Kidney (tissue), 14 donors: ENCODE measurements around the gene MTCL1. TPM values are rescaled to one million over a fixed set of nuclear protein-coding genes. Genes with fewer than 3 reads are reported as not detected.

Source experiments
- DNase-seq, 5 donors: peaks; one replicate each; pipeline ENCODE4 v3.0.0-alpha.2; 2013 to 2020
- FAIRE-seq: peaks from 2 replicates; lab custom pipeline; 2012; peaks lifted over from hg19 to GRCh38; lab: Jason Lieb, UNC
- H3K27ac ChIP-seq, 2 donors: one replicate each; pipeline ENCODE4 v1.7.0; 2013; ENCODE audit warnings: low read depth in 2 of 2, low read length in 2 of 2, inconsistent platforms in 1 of 2
- H3K27me3 ChIP-seq: one replicate; pipeline ENCODE4 v1.7.1; 2013; ENCODE audit warnings: low read length, inconsistent platforms; ENCODE audit not compliant: control insufficient read depth, insufficient read depth
- H3K36me3 ChIP-seq, 3 donors: one replicate each; pipeline versions ENCODE4 v1.7.0 to v1.7.1; 2013; ENCODE audit warnings: low read length in 3 of 3, control low read depth in 1 of 3, inconsistent platforms in 1 of 3; ENCODE audit not compliant: insufficient read depth in 3 of 3, control insufficient read depth in 2 of 3
- H3K4me1 ChIP-seq, 3 donors: one replicate each; pipeline versions ENCODE4 v1.7.0 to v1.7.1; 2013; ENCODE audit warnings: low read length in 3 of 3, inconsistent platforms in 1 of 3, low read depth in 1 of 3; ENCODE audit not compliant: control insufficient read depth in 2 of 3, insufficient read depth in 2 of 3
- H3K4me3 ChIP-seq, 3 donors: one replicate each; pipeline versions ENCODE4 v1.7.0 to v1.8.1; 2013; ENCODE audit warnings: low read length in 3 of 3, control low read depth in 1 of 3, inconsistent platforms in 1 of 3
- H3K9ac ChIP-seq, 3 donors: one replicate each; pipeline versions ENCODE4 v1.7.0 to v1.7.1; 2013; ENCODE audit warnings: low read length in 3 of 3, control low read depth in 1 of 3, inconsistent platforms in 1 of 3
- H3K9me3 ChIP-seq, 3 donors: one replicate each; pipeline versions ENCODE4 v1.7.0 to v1.7.1; 2013; ENCODE audit warnings: low read length in 3 of 3, control low read depth in 1 of 3, inconsistent platforms in 1 of 3; ENCODE audit not compliant: control insufficient read depth in 2 of 3, insufficient read depth in 1 of 3
- intact Hi-C: fragments of 100-400 bp; cut with DNase I; formaldehyde crosslinking; loops from one replicate; pipeline ENCODE4 v1.11.1; 2022
- polyA plus RNA-seq: library from polyadenylated mRNA; stranded (reverse); fragments of 350-450 nt; fragmentation: Illumina TruSeq; extraction: RNeasy Lipid Tissue Mini Kit (QIAGEN cat#74804); gene quantifications from one replicate; pipeline ENCODE4 v1.2.3, GENCODE V29; 2014; ENCODE audit warnings: low read depth, low replicate concordance; ENCODE audit not compliant: insufficient read depth
- total RNA-seq: library from RNA; stranded (reverse); fragmentation: NEBNext Ultra II Directional; extraction: Animal tissue kit (Norgen Biotek cat#: 25700); gene quantifications from one replicate; pipeline ENCODE4 v1.2.1, GENCODE V29; 2021
- TF ChIP-seq, protein P1 (sequence below): IDR thresholded peaks from 3 replicates; pipeline ENCODE4 v1.5.1; 2012; ENCODE audit warnings: mild to moderate bottlenecking, moderate library complexity, borderline replicate concordance; ENCODE audit not compliant: insufficient read depth; ENCODE audit errors: extremely low read depth
- donor health status: control.
- donor health status: control.
- donor health status: control.
- donor health status: control.
- donor health status: control.
- donor health status: DM: yes; HTN: yes; CAD: no.
- donor health status: Normal renal cell carcinoma (clear cell type).

MTCL1 gene
- total and polyA plus RNA-seq, 2 donors from 2014 or later = 2.5 to 15.3 TPM

DNA sequence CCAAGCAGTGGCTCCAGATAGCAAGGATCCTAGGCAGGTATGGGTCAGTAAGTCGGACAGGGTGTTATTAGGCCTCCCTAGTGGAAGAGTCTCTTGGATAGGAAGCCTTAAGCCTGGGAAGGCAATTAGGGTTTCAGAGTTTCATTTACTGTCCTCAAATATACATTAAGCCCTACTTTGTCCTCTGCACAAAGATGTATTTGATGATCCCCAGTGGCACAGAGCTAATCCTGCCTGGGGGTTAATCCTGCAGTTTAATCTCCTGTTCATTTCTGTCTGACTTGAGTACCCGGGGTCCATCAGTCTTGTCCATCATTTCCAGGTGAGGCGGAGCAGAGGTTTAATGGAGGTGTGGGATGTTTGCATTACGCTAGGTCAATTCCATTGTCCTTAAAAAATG lies 62.0 kb downstream of the MTCL1 start:
- Histone ChIP-seq H3K27me3 (no peaks in the 10 kb centered on the region), H3K36me3 (no peaks in the 10 kb centered on the region), H3K27ac (no peak overlapping the region), H3K4me3 (no peak overlapping the region), H3K4me1 (peaks cover 0 to 2% (median 0%) of the 10 kb centered on the region in 3 donors), H3K9me3 (no peaks in the 10 kb centered on the region), H3K9ac (no peak overlapping the region)
- DNase-seq = no peak
- TF ChIP-seq, protein P1, sequence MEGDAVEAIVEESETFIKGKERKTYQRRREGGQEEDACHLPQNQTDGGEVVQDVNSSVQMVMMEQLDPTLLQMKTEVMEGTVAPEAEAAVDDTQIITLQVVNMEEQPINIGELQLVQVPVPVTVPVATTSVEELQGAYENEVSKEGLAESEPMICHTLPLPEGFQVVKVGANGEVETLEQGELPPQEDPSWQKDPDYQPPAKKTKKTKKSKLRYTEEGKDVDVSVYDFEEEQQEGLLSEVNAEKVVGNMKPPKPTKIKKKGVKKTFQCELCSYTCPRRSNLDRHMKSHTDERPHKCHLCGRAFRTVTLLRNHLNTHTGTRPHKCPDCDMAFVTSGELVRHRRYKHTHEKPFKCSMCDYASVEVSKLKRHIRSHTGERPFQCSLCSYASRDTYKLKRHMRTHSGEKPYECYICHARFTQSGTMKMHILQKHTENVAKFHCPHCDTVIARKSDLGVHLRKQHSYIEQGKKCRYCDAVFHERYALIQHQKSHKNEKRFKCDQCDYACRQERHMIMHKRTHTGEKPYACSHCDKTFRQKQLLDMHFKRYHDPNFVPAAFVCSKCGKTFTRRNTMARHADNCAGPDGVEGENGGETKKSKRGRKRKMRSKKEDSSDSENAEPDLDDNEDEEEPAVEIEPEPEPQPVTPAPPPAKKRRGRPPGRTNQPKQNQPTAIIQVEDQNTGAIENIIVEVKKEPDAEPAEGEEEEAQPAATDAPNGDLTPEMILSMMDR = no peak
- FAIRE-seq = no peak
- intact Hi-C loops = no loop called here

DNA sequence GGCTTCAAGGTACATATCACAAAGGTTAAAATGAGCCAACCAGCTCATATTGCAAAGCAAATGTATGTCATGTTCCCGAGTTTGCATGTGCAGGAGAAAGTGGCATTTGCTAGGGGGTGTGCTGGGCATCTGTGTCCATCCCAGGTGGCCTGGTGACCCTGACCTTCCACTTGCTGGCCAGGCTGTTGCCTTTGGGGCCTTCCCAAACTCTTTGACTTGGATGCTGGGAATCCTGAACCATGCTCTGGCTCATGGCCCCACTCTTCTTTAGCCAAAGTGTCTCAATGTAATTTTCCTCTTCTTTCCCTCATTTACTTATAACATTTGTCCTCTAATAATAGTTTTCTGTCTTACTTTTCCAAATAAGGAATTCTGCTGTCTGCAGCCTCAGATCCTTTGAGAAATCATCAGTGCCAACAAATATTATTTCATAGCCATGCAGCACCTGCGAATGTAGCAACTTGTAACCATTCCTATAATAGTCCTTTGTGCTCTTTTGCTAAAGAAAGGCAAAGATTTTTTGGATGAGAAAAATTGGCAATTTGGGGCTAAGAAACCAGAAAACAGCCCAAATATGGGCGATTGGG lies 64.2 kb downstream of the MTCL1 start:
- FAIRE-seq = no peak
- TF ChIP-seq, protein P1 = no peak
- no peaks in the 10 kb centered on the region for H3K27me3 ChIP-seq
- H3K4me1 ChIP-seq = peaks cover 0 to 2% (median 0%) of the 10 kb centered on the region in 3 donors
- no peak overlapping the region for H3K9ac ChIP-seq
- no peak for DNase-seq
- H3K27ac ChIP-seq = no peak overlapping the region
- intact Hi-C loops = no loop called here
- no peak overlapping the region for H3K4me3 ChIP-seq
- no peaks in the 10 kb centered on the region for H3K36me3 ChIP-seq
- H3K9me3 ChIP-seq = no peaks in the 10 kb centered on the region

DNA sequence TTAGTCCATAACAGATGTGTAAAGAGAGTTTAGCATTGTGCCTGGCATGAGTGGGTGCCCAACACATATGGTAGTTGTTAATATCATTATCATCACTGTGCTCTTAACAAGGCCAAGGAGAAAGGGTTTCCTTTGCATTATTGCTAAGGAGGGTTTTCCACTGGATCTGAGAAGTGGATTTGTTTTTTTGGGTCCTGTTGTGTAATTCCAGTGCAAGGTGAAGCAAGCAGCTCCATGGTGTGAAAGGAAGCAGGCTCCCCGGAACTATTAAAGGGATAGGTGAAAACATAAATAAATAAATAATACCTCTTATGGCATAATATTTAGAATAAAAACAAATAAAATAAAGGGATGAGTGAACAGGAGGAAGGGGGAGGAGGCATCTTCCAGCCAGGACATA lies 65.3 kb downstream of the MTCL1 start:
- no peak for DNase-seq
- intact Hi-C loops = no loop called here
- FAIRE-seq = no peak
- H3K9me3 ChIP-seq = no peaks in the 10 kb centered on the region
- peaks cover 0 to 2% (median 0%) of the 10 kb centered on the region in 3 donors for H3K4me1 ChIP-seq
- H3K36me3 ChIP-seq = no peaks in the 10 kb centered on the region
- TF ChIP-seq, protein P1 = no peak
- no peaks in the 10 kb centered on the region for H3K27me3 ChIP-seq
- no peak overlapping the region for H3K27ac ChIP-seq
- H3K9ac ChIP-seq = no peak overlapping the region
- no peak overlapping the region for H3K4me3 ChIP-seq

DNA sequence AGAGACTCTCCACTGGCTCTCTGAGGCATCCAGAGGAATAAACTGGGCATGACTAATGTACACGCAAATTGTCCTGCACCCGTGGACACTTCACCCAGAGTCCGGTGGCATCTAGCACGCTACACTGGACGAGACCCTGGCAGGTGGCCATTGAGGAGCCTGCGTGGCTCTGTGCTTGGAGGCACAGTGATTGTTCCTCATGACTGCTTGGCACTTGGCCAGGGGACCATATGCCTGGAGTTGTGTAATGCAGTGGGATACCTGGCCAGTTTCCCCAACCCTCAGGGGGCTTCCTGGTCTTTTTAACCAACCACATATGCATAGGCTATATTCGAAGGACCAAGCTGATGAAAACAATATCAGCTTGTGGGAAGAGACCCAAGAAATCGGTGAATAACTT lies 66.6 kb downstream of the MTCL1 start:
- Histone ChIP-seq H3K36me3 (no peaks in the 10 kb centered on the region), H3K9me3 (no peaks in the 10 kb centered on the region), H3K27ac (no peak overlapping the region), H3K4me3 (no peak overlapping the region), H3K4me1 (peaks cover 0 to 2% (median 0%) of the 10 kb centered on the region in 3 donors), H3K9ac (no peak overlapping the region), H3K27me3 (no peaks in the 10 kb centered on the region)
- FAIRE-seq = no peak
- TF ChIP-seq, protein P1 = no peak
- intact Hi-C loops = no loop called here
- no peak for DNase-seq
